ENCODE results near the gene PLA2G4C.

The PLA2G4C gene

DNA sequence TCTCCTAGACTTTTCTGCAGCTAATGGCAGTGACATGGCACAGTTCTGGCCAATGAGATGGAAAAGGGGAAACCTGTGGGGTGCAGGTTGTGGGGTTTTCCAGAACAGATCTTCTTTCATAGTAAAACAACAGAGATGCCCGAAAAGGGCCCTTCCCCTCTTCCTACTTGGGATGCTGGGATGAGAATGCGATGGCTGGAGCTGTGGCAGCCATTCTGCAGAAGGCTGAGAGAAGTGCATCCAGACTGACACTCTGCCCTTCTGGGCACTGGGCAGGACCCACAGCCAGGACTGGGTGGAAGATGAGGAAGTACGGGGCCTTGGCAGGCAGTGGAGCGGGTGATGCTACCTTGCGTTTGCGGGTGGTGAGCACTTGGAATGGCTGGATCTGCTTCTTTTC, 16.9 kb upstream of the PLA2G4C start:
- Histone ChIP-seq H3K79me2 (ENCODE audit: control insufficient read depth, low read length) (no peaks in the 10 kb centered on the region), H3K9me2 (replicated peaks; ENCODE audit: control insufficient read depth, low read length) (no peaks in the 10 kb centered on the region), H3K27me3 (ENCODE audit: control insufficient read depth, low read length) (no peaks in the 10 kb centered on the region), H3K36me3 (ENCODE audit: control insufficient read depth, low read length) (peaks cover 78% of the 10 kb centered on the region), H3K9me3 (ENCODE audit: control insufficient read depth, insufficient read depth, low read length) (no peaks in the 10 kb centered on the region), H3K4me2 (ENCODE audit: low read length) (no peak overlapping the region), H3K27ac (ENCODE audit: low read depth, low read length) (no peak overlapping the region), H4K20me1 (ENCODE audit: control insufficient read depth, insufficient read depth, low read depth, low read length) (no peaks in the 10 kb centered on the region), H3K4me1 (ENCODE audit: control insufficient read depth, low read length) (peaks cover 7% of the 10 kb centered on the region), H3K4me3 (ENCODE audit: low read length) (no peak overlapping the region), H3F3A (ENCODE audit: control insufficient read depth, insufficient read depth) (no peaks in the 10 kb centered on the region)
- TF ChIP-seq CTCF (IDR thresholded peaks at IDR 0.05; ENCODE audit: low read depth, low read length, poor library complexity, severe bottlenecking) (no peak), EZH2phosphoT487 (IDR thresholded peaks at IDR 0.05; ENCODE audit: borderline replicate concordance, low read length) (no peak)

DNA sequence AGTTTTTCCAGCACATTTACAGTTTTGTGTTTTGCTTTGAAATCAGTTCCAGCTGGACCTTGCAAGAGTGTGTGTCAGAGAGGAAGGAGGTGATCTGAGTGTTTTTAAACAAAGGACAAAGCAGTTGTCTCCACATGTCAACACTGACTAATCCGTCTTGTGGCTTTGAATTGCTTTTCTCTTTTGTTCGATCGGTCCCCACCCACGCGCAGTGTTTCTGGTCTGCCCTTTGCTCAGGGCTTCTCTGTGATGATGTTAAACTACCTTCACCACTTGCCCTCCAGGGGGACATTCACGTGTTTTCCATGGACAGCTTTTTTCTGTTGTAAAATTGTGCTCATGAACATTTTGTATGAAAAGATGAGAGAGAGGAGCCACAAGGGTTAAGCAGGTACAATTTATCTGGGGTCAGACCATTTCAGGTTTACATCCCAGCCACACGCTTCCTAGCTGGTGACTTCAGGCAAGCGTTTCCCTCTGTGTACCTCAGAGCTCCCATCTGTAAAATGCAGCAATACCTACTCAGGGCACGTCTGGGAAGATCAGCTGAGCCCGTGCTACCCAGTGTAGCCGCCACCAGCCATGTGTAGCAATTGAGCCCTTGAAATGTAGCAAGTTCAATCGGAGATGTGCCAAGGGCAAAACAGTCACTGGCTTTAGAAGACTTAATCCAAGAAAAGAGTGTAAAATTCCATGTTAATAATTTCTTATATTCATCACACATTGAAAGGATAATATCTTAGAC, 13.5 kb upstream of the PLA2G4C start:
- Histone ChIP-seq H3K9me2 (replicated peaks; ENCODE audit: control insufficient read depth, low read length) (no peaks in the 10 kb centered on the region), H4K20me1 (ENCODE audit: control insufficient read depth, insufficient read depth, low read depth, low read length) (no peaks in the 10 kb centered on the region), H3K27me3 (ENCODE audit: control insufficient read depth, low read length) (no peaks in the 10 kb centered on the region), H3K4me1 (ENCODE audit: control insufficient read depth, low read length) (peaks cover 16% of the 10 kb centered on the region), H3K36me3 (ENCODE audit: control insufficient read depth, low read length) (peaks cover 75% of the 10 kb centered on the region), H3F3A (ENCODE audit: control insufficient read depth, insufficient read depth) (no peaks in the 10 kb centered on the region), H3K9me3 (ENCODE audit: control insufficient read depth, insufficient read depth, low read length) (no peaks in the 10 kb centered on the region), H3K4me2 (ENCODE audit: low read length) (no peak overlapping the region), H3K27ac (ENCODE audit: low read depth, low read length) (no peak overlapping the region), H3K4me3 (ENCODE audit: low read length) (no peak overlapping the region), H3K79me2 (ENCODE audit: control insufficient read depth, low read length) (no peaks in the 10 kb centered on the region)
- no peak for TF ChIP-seq EZH2phosphoT487 (IDR thresholded peaks at IDR 0.05; ENCODE audit: borderline replicate concordance, low read length)
- TF ChIP-seq CTCF (IDR thresholded peaks at IDR 0.05; ENCODE audit: low read depth, low read length, poor library complexity, severe bottlenecking), result no peak

DNA sequence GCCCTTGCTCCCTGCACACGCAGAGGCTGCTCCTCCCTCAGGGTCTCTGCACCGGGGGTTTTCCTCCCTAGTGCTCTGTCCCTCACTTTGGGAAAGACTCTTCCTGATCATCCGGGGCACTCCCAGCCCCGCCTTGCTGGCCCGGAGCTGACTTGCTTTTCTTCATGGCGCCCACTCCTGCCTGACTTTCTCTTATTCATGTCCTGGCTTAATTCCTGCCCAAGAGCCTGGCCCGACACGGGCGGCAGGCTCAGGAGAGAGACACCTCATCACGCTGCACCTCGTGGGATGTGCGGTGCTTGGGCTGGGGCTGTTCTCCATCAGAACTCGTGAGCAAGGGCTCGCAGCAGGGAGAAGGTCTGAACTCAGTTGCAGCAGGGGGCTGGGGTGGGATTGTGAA, 11.8 kb upstream of the PLA2G4C start:
- Histone ChIP-seq H3K27me3 (ENCODE audit: control insufficient read depth, low read length) (no peaks in the 10 kb centered on the region), H3K79me2 (ENCODE audit: control insufficient read depth, low read length) (no peaks in the 10 kb centered on the region), H3K9me3 (ENCODE audit: control insufficient read depth, insufficient read depth, low read length) (no peaks in the 10 kb centered on the region), H3K4me3 (ENCODE audit: low read length) (no peak overlapping the region), H3K9me2 (replicated peaks; ENCODE audit: control insufficient read depth, low read length) (no peaks in the 10 kb centered on the region), H4K20me1 (ENCODE audit: control insufficient read depth, insufficient read depth, low read depth, low read length) (no peaks in the 10 kb centered on the region), H3K36me3 (ENCODE audit: control insufficient read depth, low read length) (peaks cover 78% of the 10 kb centered on the region), H3F3A (ENCODE audit: control insufficient read depth, insufficient read depth) (no peaks in the 10 kb centered on the region), H3K4me2 (ENCODE audit: low read length) (peak overlapping the region; percentile 26), H3K4me1 (ENCODE audit: control insufficient read depth, low read length) (peaks cover 27% of the 10 kb centered on the region), H3K27ac (ENCODE audit: low read depth, low read length) (peak overlapping the region; percentile 34; the same call in 1 of the 2 replicates)
- TF ChIP-seq EZH2phosphoT487 (IDR thresholded peaks at IDR 0.05; ENCODE audit: borderline replicate concordance, low read length), result no peak
- no peak for TF ChIP-seq CTCF (IDR thresholded peaks at IDR 0.05; ENCODE audit: low read depth, low read length, poor library complexity, severe bottlenecking)
